Fibroblast of lung (primary cell): ENCODE data around the gene GRK6. TPM values are rescaled to one million over a fixed set of nuclear protein-coding genes. Genes with fewer than 3 reads are reported as not detected.
A peak's percentile ranks its signal among the peaks of the same experiment; 100 is the strongest.

Experiments used
- DNase-seq, 2 donors: peaks; one replicate each; pipeline versions ENCODE4 v3.0.0 to v3.0.0-alpha.2; 2010; ENCODE audit warnings: low read depth in 2 of 2
- H2AFZ ChIP-seq: 2 replicates; pipeline ENCODE4 v1.5.1; 2012; ENCODE audit warnings: low read length, control low read depth, inconsistent platforms
- H3K27ac ChIP-seq: 2 replicates; pipeline ENCODE4 v1.5.1; 2011; ENCODE audit warnings: low read length, control low read depth; ENCODE audit not compliant: insufficient read depth
- H3K27me3 ChIP-seq: 2 replicates; pipeline ENCODE4 v1.5.1; 2011; ENCODE audit warnings: mild to moderate bottlenecking, low read length; ENCODE audit not compliant: control insufficient read depth, insufficient read depth
- H3K36me3 ChIP-seq: 2 replicates; pipeline ENCODE4 v1.5.1; 2011; ENCODE audit warnings: low read length; ENCODE audit not compliant: control insufficient read depth, insufficient read depth
- H3K4me1 ChIP-seq: 2 replicates; pipeline ENCODE4 v1.5.1; 2011; ENCODE audit warnings: low read length; ENCODE audit not compliant: control insufficient read depth, insufficient read depth; ENCODE audit errors: extremely low read depth
- H3K4me2 ChIP-seq: 2 replicates; pipeline ENCODE4 v1.5.1; 2011; ENCODE audit warnings: low read length, control low read depth; ENCODE audit not compliant: insufficient read depth; ENCODE audit errors: extremely low read depth
- H3K4me3 ChIP-seq, 4 experiments: fragments of 200-600 bp in 1 of 4; sonication (generic) in 1 of 4; replicated peaks in 1 of 4; 2 replicates each; pipeline ENCODE4 v1.5.1; 2011 to 2016; ENCODE audit warnings: low read length in 4 of 4, low read depth in 3 of 4, mild to moderate bottlenecking in 3 of 4, control low read depth in 2 of 4, inconsistent platforms in 1 of 4, mixed read lengths in 1 of 4; ENCODE audit not compliant: insufficient read depth in 1 of 4; ENCODE audit errors: control extremely low read depth in 1 of 4
- H3K79me2 ChIP-seq: 2 replicates; pipeline ENCODE4 v1.5.1; 2012; ENCODE audit warnings: mild to moderate bottlenecking, low read length, inconsistent platforms; ENCODE audit not compliant: control insufficient read depth, insufficient read depth
- H3K9ac ChIP-seq: 2 replicates; pipeline ENCODE4 v1.5.1; 2011; ENCODE audit warnings: mild to moderate bottlenecking, low read length, control low read depth; ENCODE audit not compliant: insufficient read depth
- H3K9me3 ChIP-seq: 2 replicates; pipeline ENCODE4 v1.5.1; 2012; ENCODE audit warnings: low read depth, low read length; ENCODE audit not compliant: control insufficient read depth, insufficient read depth
- H4K20me1 ChIP-seq: 2 replicates; pipeline ENCODE4 v1.5.1; 2011; ENCODE audit warnings: low read length; ENCODE audit not compliant: control insufficient read depth, insufficient read depth; ENCODE audit errors: extremely low read depth
- CTCF ChIP-seq, 2 donors: IDR thresholded peaks in 1 of 2; conservative IDR thresholded peaks in 1 of 2; 1 replicate in 1 of 2; 2 replicates in 1 of 2; pipeline ENCODE4 v1.5.1; 2011 to 2012; ENCODE audit warnings: low read length in 2 of 2, control low read depth in 1 of 2, inconsistent platforms in 1 of 2, low read depth in 1 of 2, mild to moderate bottlenecking in 1 of 2
- EZH2 ChIP-seq: IDR thresholded peaks from 2 replicates; pipeline ENCODE4 v1.5.1; 2012; ENCODE audit warnings: low read length, control low read depth, mild to moderate bottlenecking; ENCODE audit errors: missing control alignments
- polyA plus RNA-seq, 2 donors: library from polyadenylated mRNA; depleted of rRNA in 1 of 2; stranded (reverse) in 1 of 2; unstranded in 1 of 2; fragments of >200 nt; gene quantifications; 2 replicates each; pipeline ENCODE4 v1.2.1, GENCODE V29; 2011 to 2012; ENCODE audit warnings: missing spikeins in 1 of 2
- total RNA-seq: library from RNA; depleted of rRNA; stranded (reverse); fragments of >200 nt; gene quantifications from 2 replicates; pipeline ENCODE4 v1.2.1, GENCODE V29; 2014

The GRK6 gene
- total and polyA plus RNA-seq, 2 donors (not counting 1 experiment from before 2014, with no cell fraction given) = 15.0 to 15.8 TPM

- no peak overlapping the region for H2AFZ ChIP-seq
- H3K27ac ChIP-seq = no peak overlapping the region
- H3K4me2 ChIP-seq = no peak overlapping the region
- H3K27me3 ChIP-seq = no peaks in the 10 kb centered on the region
- H3K9ac ChIP-seq = no peak overlapping the region
- H3K4me1 ChIP-seq = peaks cover 47% of the 10 kb centered on the region
- peaks cover 27% of the 10 kb centered on the region for H3K79me2 ChIP-seq
- H3K36me3 ChIP-seq = peaks cover 10% of the 10 kb centered on the region
- H3K9me3 ChIP-seq = no peaks in the 10 kb centered on the region
- TF ChIP-seq CTCF (conservative IDR thresholded peaks at IDR 0.05 in 1 of 2, IDR thresholded peaks at IDR 0.05 in 1 of 2; ENCODE audit: low read depth in 1 of 2, low read length in 2 of 2) (no peak), EZH2 (no peak)
- H4K20me1 ChIP-seq = no peaks in the 10 kb centered on the region
- DNase-seq = peak in 1 of 2 donors; percentile 47
- H3K4me3 ChIP-seq = no peak overlapping the region
Measured at GRCh38 chr5:177474846-177475562, 48.5 kb downstream of the GRK6 start.

- Histone ChIP-seq H3K4me2 (no peak overlapping the region), H3K4me3 (no peak overlapping the region), H3K36me3 (peaks cover 6% of the 10 kb centered on the region), H3K4me1 (peaks cover 40% of the 10 kb centered on the region), H3K9ac (no peak overlapping the region), H4K20me1 (no peaks in the 10 kb centered on the region), H3K79me2 (peaks cover 19% of the 10 kb centered on the region), H2AFZ (no peak overlapping the region), H3K9me3 (no peaks in the 10 kb centered on the region), H3K27me3 (no peaks in the 10 kb centered on the region), H3K27ac (no peak overlapping the region)
- DNase-seq = peak in 1 of 2 donors; percentile 50
- TF ChIP-seq CTCF (conservative IDR thresholded peaks at IDR 0.05 in 1 of 2, IDR thresholded peaks at IDR 0.05 in 1 of 2; ENCODE audit: low read depth in 1 of 2, low read length in 2 of 2) (no peak), EZH2 (no peak)
Measured at GRCh38 chr5:177475563-177476427, 49.3 kb downstream of the GRK6 start.

GRCh38 chr5:177476531-177477233 is 50.2 kb downstream of the GRK6 start:
- no peak overlapping the region for H2AFZ ChIP-seq
- no peaks in the 10 kb centered on the region for H3K9me3 ChIP-seq
- TF ChIP-seq EZH2 (no peak), CTCF (conservative IDR thresholded peaks at IDR 0.05 in 1 of 2, IDR thresholded peaks at IDR 0.05 in 1 of 2; ENCODE audit: low read depth in 1 of 2, low read length in 2 of 2) (no peak)
- H3K4me3 ChIP-seq = no peak overlapping the region
- no peaks in the 10 kb centered on the region for H3K27me3 ChIP-seq
- no peaks in the 10 kb centered on the region for H4K20me1 ChIP-seq
- peaks cover 9% of the 10 kb centered on the region for H3K36me3 ChIP-seq
- H3K4me1 ChIP-seq = peaks cover 34% of the 10 kb centered on the region
- H3K9ac ChIP-seq = no peak overlapping the region
- peak; percentile 78 to 83 for DNase-seq
- no peak overlapping the region for H3K4me2 ChIP-seq
- no peak overlapping the region for H3K27ac ChIP-seq
- peaks cover 10% of the 10 kb centered on the region for H3K79me2 ChIP-seq
